ENCODE results near the gene ADH1B.

ADH1B gene

DNA sequence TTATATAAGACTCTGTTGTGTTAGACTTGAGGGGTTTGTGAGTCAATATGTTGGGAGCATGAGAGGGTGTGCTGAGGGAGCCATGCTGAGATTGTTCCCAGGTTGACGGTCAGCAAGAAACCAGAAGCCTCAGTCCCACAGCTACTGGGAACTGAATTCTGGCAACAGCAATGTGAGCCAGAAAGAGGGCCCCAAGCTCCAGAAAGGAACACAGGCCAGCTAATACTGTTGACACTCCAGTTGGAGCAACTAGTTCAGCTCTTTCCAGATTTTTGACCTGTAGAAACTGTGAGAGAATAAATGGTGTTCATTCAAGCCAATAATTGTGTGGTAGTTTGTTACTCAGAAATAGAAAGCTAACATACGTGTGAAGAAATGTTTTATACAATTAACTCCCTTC is 47.5 kb downstream of the ADH1B start:
- Histone ChIP-seq H3K4me3 (no peak overlapping the region), H3K27me3 (no peaks in the 10 kb centered on the region), H3K4me1 (no peaks in the 10 kb centered on the region), H3K9me3 (peaks cover 0 to 8% (median 0%) of the 10 kb centered on the region in 3 donors), H3K36me3 (no peaks in the 10 kb centered on the region), H3K27ac (no peak overlapping the region)
- TF ChIP-seq, protein P1, sequence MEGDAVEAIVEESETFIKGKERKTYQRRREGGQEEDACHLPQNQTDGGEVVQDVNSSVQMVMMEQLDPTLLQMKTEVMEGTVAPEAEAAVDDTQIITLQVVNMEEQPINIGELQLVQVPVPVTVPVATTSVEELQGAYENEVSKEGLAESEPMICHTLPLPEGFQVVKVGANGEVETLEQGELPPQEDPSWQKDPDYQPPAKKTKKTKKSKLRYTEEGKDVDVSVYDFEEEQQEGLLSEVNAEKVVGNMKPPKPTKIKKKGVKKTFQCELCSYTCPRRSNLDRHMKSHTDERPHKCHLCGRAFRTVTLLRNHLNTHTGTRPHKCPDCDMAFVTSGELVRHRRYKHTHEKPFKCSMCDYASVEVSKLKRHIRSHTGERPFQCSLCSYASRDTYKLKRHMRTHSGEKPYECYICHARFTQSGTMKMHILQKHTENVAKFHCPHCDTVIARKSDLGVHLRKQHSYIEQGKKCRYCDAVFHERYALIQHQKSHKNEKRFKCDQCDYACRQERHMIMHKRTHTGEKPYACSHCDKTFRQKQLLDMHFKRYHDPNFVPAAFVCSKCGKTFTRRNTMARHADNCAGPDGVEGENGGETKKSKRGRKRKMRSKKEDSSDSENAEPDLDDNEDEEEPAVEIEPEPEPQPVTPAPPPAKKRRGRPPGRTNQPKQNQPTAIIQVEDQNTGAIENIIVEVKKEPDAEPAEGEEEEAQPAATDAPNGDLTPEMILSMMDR (IDR thresholded peaks at IDR 0.05): no peak
- no peak for DNase-seq
- intact Hi-C loops (cut with DNase I; ENCODE audit: low total_unique reads): no loop called here

DNA sequence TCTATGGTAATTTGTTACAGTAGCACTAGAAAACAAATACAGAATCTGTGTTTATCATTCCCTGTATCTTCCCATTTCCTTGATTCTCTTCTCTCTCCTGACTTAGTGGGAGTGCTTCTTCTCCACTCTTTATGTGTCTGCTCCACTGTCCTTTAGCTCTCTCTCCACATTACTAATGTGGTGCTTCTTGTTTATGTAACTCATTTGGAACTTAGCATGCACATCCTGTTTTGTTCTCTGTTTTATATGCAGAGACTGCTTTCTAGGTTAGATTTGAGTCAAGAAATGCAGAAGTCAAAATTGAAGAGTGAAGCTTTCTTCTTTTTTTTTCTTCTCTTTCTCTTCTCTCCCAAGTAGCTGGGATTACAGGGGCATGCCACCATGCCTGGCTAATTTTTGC is 56.3 kb downstream of the ADH1B start:
- intact Hi-C loops (cut with DNase I; ENCODE audit: low total_unique reads): no loop called here
- Histone ChIP-seq H3K27me3 (no peaks in the 10 kb centered on the region), H3K27ac (peak overlapping the region in 1 of 2 donors; percentile 17), H3K4me3 (no peak overlapping the region), H3K4me1 (peaks cover 0 to 34% (median 7%) of the 10 kb centered on the region in 4 donors), H3K36me3 (no peaks in the 10 kb centered on the region), H3K9me3 (peaks cover 0 to 6% (median 3%) of the 10 kb centered on the region in 3 donors)
- TF ChIP-seq, protein P1 (IDR thresholded peaks at IDR 0.05): no peak
- DNase-seq: no peak

Data from tibial artery (tissue), 4 donors.